IMR-90 (cell line): ENCODE data around the gene CELA1. TPM values are rescaled to one million over a fixed set of nuclear protein-coding genes. Genes with fewer than 3 reads are reported as not detected.

Source experiments
- ATAC-seq: fragments of 200-7000 bp; cut with Tn5 transposase; 2 replicates; pipeline ENCODE4 v1.9.1; 2020; ENCODE audit warnings: low read depth, mild to moderate bottlenecking, moderate library complexity
- BruUV-seq: library from RNA; stranded (reverse); fragments of 400-500 nt; replicated peaks from 2 replicates; lab custom pipeline; 2021; lab: Mats Ljungman, UMichigan
- CTCF ChIA-PET: fragments of 300-600 bp; formaldehyde crosslinking; extraction: SDS; loops from one replicate; lab custom pipeline; 2021; ENCODE audit warnings: antibody characterized with exemption; lab: Yijun Ruan, JAX
- POLR2A ChIA-PET: fragments of 300-600 bp; sonication (Branson Sonifier 250); formaldehyde crosslinking; loops from one replicate; lab custom pipeline; 2022; ENCODE audit warnings: antibody characterized with exemption; ENCODE audit not compliant: unreplicated experiment; lab: Charles Lee
- DNase-seq: peaks from one replicate; pipeline ENCODE4 v3.0.0; 2013
- H2AFZ ChIP-seq: replicated peaks from 2 replicates; pipeline ENCODE3; 2013; ENCODE audit warnings: low read length, mild to moderate bottlenecking; ENCODE audit not compliant: poor library complexity
- H2AK5ac ChIP-seq: 2 replicates; pipeline ENCODE4 v1.6.1; 2013; ENCODE audit warnings: low read depth, low read length, inconsistent platforms
- H2AK9ac ChIP-seq: replicated peaks from 2 replicates; pipeline ENCODE3; 2013; ENCODE audit warnings: mild to moderate bottlenecking, low read depth, low read length, moderate library complexity; ENCODE audit not compliant: poor library complexity
- H2BK120ac ChIP-seq: 2 replicates; pipeline ENCODE4 v1.6.1; 2013; ENCODE audit warnings: low read depth, low read length, inconsistent platforms
- H2BK15ac ChIP-seq: 3 replicates; pipeline ENCODE4 v1.6.1; 2013; ENCODE audit warnings: low read depth, low read length, inconsistent platforms
- H2BK20ac ChIP-seq: 2 replicates; pipeline ENCODE4 v1.6.1; 2013; ENCODE audit warnings: low read depth, mild to moderate bottlenecking, inconsistent platforms, low read length, moderate library complexity
- H2BK5ac ChIP-seq: 2 replicates; pipeline ENCODE4 v1.6.1; 2013; ENCODE audit warnings: mild to moderate bottlenecking, low read depth, low read length, inconsistent platforms; ENCODE audit not compliant: poor library complexity, severe bottlenecking
- H3K14ac ChIP-seq: replicated peaks from 2 replicates; pipeline ENCODE4 v1.6.1; 2013; ENCODE audit warnings: low read depth, low read length, inconsistent platforms
- H3K18ac ChIP-seq: 2 replicates; pipeline ENCODE4 v1.6.1; 2013; ENCODE audit warnings: low read depth, low read length, control low read depth
- H3K23ac ChIP-seq: 2 replicates; pipeline ENCODE4 v1.6.1; 2013; ENCODE audit warnings: low read depth, low read length, inconsistent platforms
- H3K27ac ChIP-seq: 2 replicates; pipeline ENCODE4 v1.5.1; 2013; ENCODE audit warnings: mild to moderate bottlenecking, control low read depth, low read length; ENCODE audit not compliant: insufficient read depth
- H3K27me3 ChIP-seq: 2 replicates; pipeline ENCODE4 v1.6.1; 2013; ENCODE audit warnings: low read length; ENCODE audit not compliant: control insufficient read depth, insufficient read depth
- H3K36me3 ChIP-seq: 2 replicates; pipeline ENCODE4 v1.6.1; 2013; ENCODE audit warnings: low read length, mixed read lengths; ENCODE audit not compliant: control insufficient read depth, insufficient read depth
- H3K4ac ChIP-seq: 2 replicates; pipeline ENCODE4 v1.6.1; 2013; ENCODE audit warnings: low read depth, low read length, inconsistent platforms
- H3K4me1 ChIP-seq: 2 replicates; pipeline ENCODE4 v1.6.1; 2013; ENCODE audit warnings: low read length, mixed read lengths; ENCODE audit not compliant: control insufficient read depth, insufficient read depth
- H3K4me2 ChIP-seq: 2 replicates; pipeline ENCODE4 v1.6.1; 2013; ENCODE audit warnings: low read depth, mild to moderate bottlenecking, control low read depth, low read length, moderate library complexity
- H3K4me3 ChIP-seq: 2 replicates; pipeline ENCODE4 v1.5.1; 2013; ENCODE audit warnings: low read depth, mild to moderate bottlenecking, control low read depth, low read length, moderate library complexity; ENCODE audit not compliant: insufficient read depth
- H3K56ac ChIP-seq: 2 replicates; pipeline ENCODE4 v1.6.1; 2013; ENCODE audit warnings: low read length, inconsistent platforms; ENCODE audit not compliant: insufficient read depth; ENCODE audit errors: extremely low read depth
- H3K79me1 ChIP-seq, 2 experiments: 2 replicates each; pipeline ENCODE4 v1.6.1; 2013; ENCODE audit warnings: low read length in 2 of 2, inconsistent platforms in 1 of 2, low read depth in 1 of 2
- H3K9ac ChIP-seq: 2 replicates; pipeline ENCODE4 v1.6.1; 2013; ENCODE audit warnings: low read depth, low read length, control low read depth
- H3K9me1 ChIP-seq: 2 replicates; pipeline ENCODE4 v1.6.1; 2013; ENCODE audit warnings: low read length, inconsistent platforms; ENCODE audit not compliant: insufficient read depth
- H3K9me3 ChIP-seq: 2 replicates; pipeline ENCODE4 v1.6.1; 2013; ENCODE audit warnings: low read length; ENCODE audit not compliant: control insufficient read depth, insufficient read depth
- H4K20me1 ChIP-seq: 2 replicates; pipeline ENCODE4 v1.6.1; 2013; ENCODE audit warnings: low read length, inconsistent platforms; ENCODE audit not compliant: insufficient read depth
- H4K5ac ChIP-seq: 2 replicates; pipeline ENCODE4 v1.6.1; 2013; ENCODE audit warnings: mild to moderate bottlenecking, low read depth, low read length, control low read depth
- H4K8ac ChIP-seq, 2 experiments: 2 replicates each; pipeline ENCODE4 v1.6.1; 2013; ENCODE audit warnings: low read depth in 2 of 2, low read length in 2 of 2, control low read depth in 1 of 2, inconsistent platforms in 1 of 2
- H4K91ac ChIP-seq: 2 replicates; pipeline ENCODE4 v1.6.1; 2013; ENCODE audit warnings: low read depth, low read length, inconsistent platforms; ENCODE audit not compliant: insufficient read depth
- BHLHE40 ChIP-seq: fragments of 150-350 bp; IDR thresholded peaks from 2 replicates; pipeline ENCODE4 v1.6.1; 2016; ENCODE audit warnings: mild to moderate bottlenecking, low read depth, low read length
- CEBPB ChIP-seq: IDR thresholded peaks from 2 replicates; pipeline ENCODE4 v1.6.1; 2012; ENCODE audit warnings: low read depth, low read length, improper control_type of control experiment
- CHD1 ChIP-seq: IDR thresholded peaks from 2 replicates; pipeline ENCODE4 v1.6.1; 2012; ENCODE audit warnings: low read depth, low read length, improper control_type of control experiment
- ELK1 ChIP-seq: fragments of 150-350 bp; IDR thresholded peaks from 2 replicates; pipeline ENCODE4 v1.6.1; 2016; ENCODE audit warnings: low read depth, mild to moderate bottlenecking, low read length, moderate library complexity, borderline replicate concordance
- FOS ChIP-seq: fragments of 150-350 bp; IDR thresholded peaks from 2 replicates; pipeline ENCODE4 v1.6.1; 2016; ENCODE audit warnings: low read depth, low read length
- MAFK ChIP-seq: IDR thresholded peaks from 2 replicates; pipeline ENCODE4 v1.6.1; 2012; ENCODE audit warnings: low read depth, low read length, improper control_type of control experiment
- MAZ ChIP-seq: IDR thresholded peaks from 2 replicates; pipeline ENCODE4 v1.6.1; 2012; ENCODE audit warnings: low read depth, mild to moderate bottlenecking, low read length, improper control_type of control experiment, moderate library complexity, borderline replicate concordance
- MXI1 ChIP-seq: IDR thresholded peaks from 2 replicates; pipeline ENCODE4 v1.6.1; 2012; ENCODE audit warnings: low read depth, mild to moderate bottlenecking, low read length, moderate library complexity, borderline replicate concordance
- NFE2L2 ChIP-seq: fragments of 150-350 bp; IDR thresholded peaks from 2 replicates; pipeline ENCODE4 v1.6.1; 2016; ENCODE audit warnings: low read depth, mild to moderate bottlenecking, low read length
- POLR2A ChIP-seq: IDR thresholded peaks from 2 replicates; pipeline ENCODE4 v1.6.1; 2012; ENCODE audit warnings: mild to moderate bottlenecking, low read depth, low read length
- RAD21 ChIP-seq: IDR thresholded peaks from 2 replicates; pipeline ENCODE4 v1.6.1; 2012; ENCODE audit warnings: low read length, improper control_type of control experiment
- RCOR1 ChIP-seq: IDR thresholded peaks from 2 replicates; pipeline ENCODE4 v1.6.1; 2012; ENCODE audit warnings: mild to moderate bottlenecking, low read length, improper control_type of control experiment; ENCODE audit not compliant: insufficient replicate concordance
- RFX5 ChIP-seq: IDR thresholded peaks from 2 replicates; pipeline ENCODE4 v1.8.0; 2012; ENCODE audit warnings: low read depth, mild to moderate bottlenecking, low read length, moderate library complexity
- SMC3 ChIP-seq: fragments of 150-350 bp; IDR thresholded peaks from 2 replicates; pipeline ENCODE4 v1.6.1; 2016; ENCODE audit warnings: low read depth, mild to moderate bottlenecking, antibody characterized with exemption, low read length, moderate library complexity
- WGBS, 2 experiments: methylation state at CpG; one replicate each; pipeline versions ENCODE4 v1.1.5 to v1.1.7; 2013; ENCODE audit warnings: missing lambda C conversion rate in 2 of 2; ENCODE audit not compliant: insufficient read length in 1 of 2; ENCODE audit errors: extremely low coverage in 2 of 2; 5-methylcytosine and 5-hydroxymethylcytosine counted together
- dilution Hi-C: fragments of 300-500 bp; cut with HindIII; formaldehyde crosslinking; loops from one replicate; pipeline ENCODE4 v1.14.3; 2018; ENCODE audit warnings: low sequenced_read_pairs; ENCODE audit not compliant: unreplicated experiment
- in situ Hi-C: fragments of 300-500 bp; cut with MboI; formaldehyde crosslinking; loops from 3 replicates; pipeline ENCODE4 v1.14.3; 2019; ENCODE audit warnings: low sequenced_read_pairs, inconsistent platforms, mixed read lengths
- intact Hi-C: fragments of 100-400 bp; cut with micrococcal nuclease; formaldehyde crosslinking; loops from 2 replicates; pipeline ENCODE4 v1.10.0; 2022
- polyA plus RNA-seq, 3 experiments: library from polyadenylated mRNA; depleted of rRNA; stranded (reverse); fragments of >200 nt; gene quantifications; 2 replicates each; pipeline ENCODE4 v1.2.3, GENCODE V29; 2012; ENCODE audit warnings: low replicate concordance in 1 of 3
- total RNA-seq: library from RNA; depleted of rRNA; stranded (reverse); fragments of >200 nt; gene quantifications from 2 replicates; pipeline ENCODE4 v1.2.3, GENCODE V29; 2012
- TF ChIP-seq, protein P1 (sequence below): fragments of 150-350 bp; IDR thresholded peaks from 2 replicates; pipeline ENCODE4 v1.6.1; 2017; ENCODE audit warnings: mild to moderate bottlenecking, antibody characterized with exemption, low read length, low read depth
- TF ChIP-seq, protein P2 (sequence below): conservative IDR thresholded peaks from 2 replicates; pipeline ENCODE4 v1.5.1; 2012; ENCODE audit warnings: mild to moderate bottlenecking, low read depth, low read length, improper control_type of control experiment

The CELA1 gene
- total and polyA plus RNA-seq, 2 of the 4 experiments (the other 2 are of a cell fraction): not detected

DNA sequence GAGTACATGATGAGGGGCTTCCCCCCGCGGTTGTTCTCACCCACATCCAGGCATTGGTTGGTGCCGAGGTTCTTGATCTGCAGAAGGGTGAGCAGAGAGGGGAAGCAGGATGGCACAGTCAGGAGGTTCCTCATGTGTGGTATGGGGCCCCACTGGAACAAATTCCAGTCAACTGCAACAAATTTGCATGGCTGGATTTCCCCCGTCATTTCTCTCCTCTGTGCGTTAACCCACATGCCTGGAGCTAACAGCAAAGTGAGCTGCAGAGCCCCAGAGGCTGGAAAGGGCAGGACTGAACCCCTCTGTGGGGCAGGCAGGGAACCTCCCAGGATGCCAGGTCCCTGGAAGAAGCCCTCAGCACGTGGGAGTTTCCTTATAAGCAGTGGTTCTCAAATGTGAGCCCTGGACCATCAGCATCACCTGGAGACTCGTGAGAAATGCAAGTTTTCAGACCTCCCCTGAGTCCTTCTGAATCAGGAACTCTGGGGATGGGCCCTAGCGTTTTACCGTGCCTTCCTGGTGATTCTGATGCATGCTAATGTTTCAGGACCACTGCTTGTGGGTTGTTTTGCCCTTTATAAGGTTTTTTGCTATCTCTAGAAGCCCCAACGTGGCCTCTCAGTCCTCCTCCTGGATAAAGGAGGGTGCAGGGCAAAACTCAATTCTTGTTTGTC, 11.0 kb upstream of the CELA1 start:
- BruUV-seq: no TSS peak
- Histone ChIP-seq H3K4me1 (no peaks in the 10 kb centered on the region), H3K4ac (no peak overlapping the region), H3K14ac (no peak overlapping the region), H3K18ac (no peak overlapping the region), H2AK9ac (no peak overlapping the region), H4K20me1 (no peaks in the 10 kb centered on the region), H2BK120ac (no peak overlapping the region), H2AFZ (no peak overlapping the region), H3K36me3 (0 out of 2 replicates have a peak, but pooled peaks cover 1% of the 10 kb centered on the region), H2BK20ac (no peak overlapping the region), H3K4me2 (no peak overlapping the region), H3K56ac (no peak overlapping the region), H3K9me1 (0 out of 2 replicates have a peak, but pooled peaks cover 4% of the 10 kb centered on the region), H3K9ac (no peak overlapping the region), H2BK15ac (no peak overlapping the region), H3K27ac (no peak overlapping the region), H3K4me3 (no peak overlapping the region), H3K79me1 (no peaks in the 10 kb centered on the region), H3K27me3 (peaks cover 3% of the 10 kb centered on the region; the same call in 1 of the 2 replicates), H2AK5ac (no peak overlapping the region), H3K9me3 (no peaks in the 10 kb centered on the region), H4K91ac (no peak overlapping the region), H4K5ac (no peak overlapping the region), H2BK5ac (no peak overlapping the region), H4K8ac (no peak overlapping the region), H3K23ac (no peak overlapping the region)
- dilution Hi-C loops (no loop called here), intact Hi-C loops (no loop called here), in situ Hi-C loops (loop anchor here (25.0 kb wide), 1 partner anchor 845 kb away; the partner anchor contains the start of gene DIP2B)
- ChIA-PET CTCF (no interaction called here), POLR2A (no interaction called here)
- no peak for DNase-seq
- no peak for ATAC-seq
- 100% methylated on average over 1 of the region's 10 CpGs; no CpG with 5 or more reads in 1 of the 2 experiments for WGBS, 2 experiments
- TF ChIP-seq CHD1 (no peak), POLR2A (no peak), CEBPB (no peak), MAFK (no peak), RCOR1 (no peak), NFE2L2 (no peak), FOS (no peak), MXI1 (no peak), SMC3 (no peak), MAZ (no peak), ELK1 (no peak), RFX5 (no peak), RAD21 (no peak), BHLHE40 (no peak)
- TF ChIP-seq, protein P1, sequence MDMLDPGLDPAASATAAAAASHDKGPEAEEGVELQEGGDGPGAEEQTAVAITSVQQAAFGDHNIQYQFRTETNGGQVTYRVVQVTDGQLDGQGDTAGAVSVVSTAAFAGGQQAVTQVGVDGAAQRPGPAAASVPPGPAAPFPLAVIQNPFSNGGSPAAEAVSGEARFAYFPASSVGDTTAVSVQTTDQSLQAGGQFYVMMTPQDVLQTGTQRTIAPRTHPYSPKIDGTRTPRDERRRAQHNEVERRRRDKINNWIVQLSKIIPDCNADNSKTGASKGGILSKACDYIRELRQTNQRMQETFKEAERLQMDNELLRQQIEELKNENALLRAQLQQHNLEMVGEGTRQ: no peak
- TF ChIP-seq, protein P2, sequence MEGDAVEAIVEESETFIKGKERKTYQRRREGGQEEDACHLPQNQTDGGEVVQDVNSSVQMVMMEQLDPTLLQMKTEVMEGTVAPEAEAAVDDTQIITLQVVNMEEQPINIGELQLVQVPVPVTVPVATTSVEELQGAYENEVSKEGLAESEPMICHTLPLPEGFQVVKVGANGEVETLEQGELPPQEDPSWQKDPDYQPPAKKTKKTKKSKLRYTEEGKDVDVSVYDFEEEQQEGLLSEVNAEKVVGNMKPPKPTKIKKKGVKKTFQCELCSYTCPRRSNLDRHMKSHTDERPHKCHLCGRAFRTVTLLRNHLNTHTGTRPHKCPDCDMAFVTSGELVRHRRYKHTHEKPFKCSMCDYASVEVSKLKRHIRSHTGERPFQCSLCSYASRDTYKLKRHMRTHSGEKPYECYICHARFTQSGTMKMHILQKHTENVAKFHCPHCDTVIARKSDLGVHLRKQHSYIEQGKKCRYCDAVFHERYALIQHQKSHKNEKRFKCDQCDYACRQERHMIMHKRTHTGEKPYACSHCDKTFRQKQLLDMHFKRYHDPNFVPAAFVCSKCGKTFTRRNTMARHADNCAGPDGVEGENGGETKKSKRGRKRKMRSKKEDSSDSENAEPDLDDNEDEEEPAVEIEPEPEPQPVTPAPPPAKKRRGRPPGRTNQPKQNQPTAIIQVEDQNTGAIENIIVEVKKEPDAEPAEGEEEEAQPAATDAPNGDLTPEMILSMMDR: no peak
